Measurements from ENCODE around the gene ATRAID.

DNA sequence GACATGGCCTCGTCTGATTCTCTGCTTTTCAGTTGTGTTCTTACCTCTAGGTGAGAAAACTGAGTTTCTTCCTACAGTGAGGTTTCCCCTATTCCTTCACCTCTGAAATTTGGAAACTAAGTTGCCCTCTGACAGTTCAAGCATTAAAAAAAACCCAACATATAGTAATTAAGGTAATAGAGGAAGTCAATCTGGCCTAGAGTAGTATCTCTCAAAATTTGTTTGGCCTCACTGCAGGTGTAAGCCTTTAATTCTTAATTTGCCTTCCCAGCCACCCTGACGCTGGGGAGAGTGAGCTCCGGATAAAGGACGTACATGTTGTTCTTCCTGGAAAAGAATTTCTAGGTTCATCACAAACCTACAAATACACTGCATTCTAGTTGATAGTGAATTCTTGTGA is 6.8 kb downstream of the ATRAID start:
- TF ChIP-seq, protein P1, sequence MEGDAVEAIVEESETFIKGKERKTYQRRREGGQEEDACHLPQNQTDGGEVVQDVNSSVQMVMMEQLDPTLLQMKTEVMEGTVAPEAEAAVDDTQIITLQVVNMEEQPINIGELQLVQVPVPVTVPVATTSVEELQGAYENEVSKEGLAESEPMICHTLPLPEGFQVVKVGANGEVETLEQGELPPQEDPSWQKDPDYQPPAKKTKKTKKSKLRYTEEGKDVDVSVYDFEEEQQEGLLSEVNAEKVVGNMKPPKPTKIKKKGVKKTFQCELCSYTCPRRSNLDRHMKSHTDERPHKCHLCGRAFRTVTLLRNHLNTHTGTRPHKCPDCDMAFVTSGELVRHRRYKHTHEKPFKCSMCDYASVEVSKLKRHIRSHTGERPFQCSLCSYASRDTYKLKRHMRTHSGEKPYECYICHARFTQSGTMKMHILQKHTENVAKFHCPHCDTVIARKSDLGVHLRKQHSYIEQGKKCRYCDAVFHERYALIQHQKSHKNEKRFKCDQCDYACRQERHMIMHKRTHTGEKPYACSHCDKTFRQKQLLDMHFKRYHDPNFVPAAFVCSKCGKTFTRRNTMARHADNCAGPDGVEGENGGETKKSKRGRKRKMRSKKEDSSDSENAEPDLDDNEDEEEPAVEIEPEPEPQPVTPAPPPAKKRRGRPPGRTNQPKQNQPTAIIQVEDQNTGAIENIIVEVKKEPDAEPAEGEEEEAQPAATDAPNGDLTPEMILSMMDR (IDR thresholded peaks at IDR 0.05; ENCODE audit: insufficient read depth, low read length) = no peak
- TF ChIP-seq SPI1 (IDR thresholded peaks at IDR 0.05; ENCODE audit: borderline replicate concordance, low read depth) (peak; percentile 73; the same call in 1 of the 2 replicates), POLR2AphosphoS5 (IDR thresholded peaks at IDR 0.05; ENCODE audit: low read depth) (no peak)
